Measurements from ENCODE around the gene OTC.
A peak's percentile ranks its signal among the peaks of the same experiment; 100 is the strongest.

The OTC gene

DNA sequence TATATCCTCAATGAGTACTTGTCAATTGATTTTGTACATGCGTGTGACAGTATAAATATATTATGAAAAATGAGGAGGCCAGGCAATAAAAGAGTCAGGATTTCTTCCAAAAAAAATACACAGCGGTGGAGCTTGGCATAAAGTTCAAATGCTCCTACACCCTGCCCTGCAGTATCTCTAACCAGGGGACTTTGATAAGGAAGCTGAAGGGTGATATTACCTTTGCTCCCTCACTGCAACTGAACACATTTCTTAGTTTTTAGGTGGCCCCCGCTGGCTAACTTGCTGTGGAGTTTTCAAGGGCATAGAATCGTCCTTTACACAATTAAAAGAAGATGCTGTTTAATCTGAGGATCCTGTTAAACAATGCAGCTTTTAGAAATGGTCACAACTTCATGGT is at the start of gene OTC:
Gene OTC, plus strand, starts transcription at position 243 of the 400 bp plus-strand sequence. Its CDS starts 93 bp downstream, at position 336.
- no peak for DNase-seq

DNA sequence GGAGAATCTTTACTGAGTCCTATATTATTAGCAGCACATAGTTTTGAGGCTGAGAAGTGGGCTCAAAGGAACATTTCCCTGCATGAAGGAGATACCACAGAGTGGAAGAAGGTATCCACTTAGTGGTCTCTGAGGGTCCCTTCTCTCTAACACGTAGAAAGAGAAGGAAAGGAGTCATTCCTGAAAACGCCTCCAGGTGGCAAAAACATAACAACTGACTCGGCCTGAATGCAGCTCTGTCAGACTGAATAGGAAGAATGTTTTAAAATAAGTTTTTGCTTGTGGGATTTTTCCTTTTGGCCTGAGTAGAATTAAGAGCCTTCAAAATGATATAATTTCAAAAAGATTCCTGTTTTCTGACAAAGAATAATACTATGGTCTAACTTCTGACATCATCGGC is 48.4 kb upstream of the OTC start:
- DNase-seq, result no peak

DNA sequence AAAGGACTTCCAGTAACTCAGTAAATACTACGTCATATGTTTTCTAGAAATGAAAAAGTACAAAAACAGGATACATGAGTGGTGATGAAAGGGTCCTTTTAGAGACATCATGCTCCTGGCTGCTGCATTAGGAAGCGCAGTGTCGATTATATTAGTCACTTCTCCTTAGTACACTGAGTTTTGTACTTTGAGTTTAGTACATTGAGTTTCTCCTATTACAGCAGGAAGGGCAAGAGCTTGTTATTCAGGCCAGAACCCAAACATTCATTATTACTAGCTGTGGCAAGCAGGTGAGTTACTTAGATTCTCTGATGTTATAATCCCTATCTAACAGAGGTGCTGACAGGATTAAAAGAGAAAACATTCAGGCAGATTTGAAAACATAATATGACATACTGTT is 46.4 kb upstream of the OTC start:
- DNase-seq, result no peak

DNA sequence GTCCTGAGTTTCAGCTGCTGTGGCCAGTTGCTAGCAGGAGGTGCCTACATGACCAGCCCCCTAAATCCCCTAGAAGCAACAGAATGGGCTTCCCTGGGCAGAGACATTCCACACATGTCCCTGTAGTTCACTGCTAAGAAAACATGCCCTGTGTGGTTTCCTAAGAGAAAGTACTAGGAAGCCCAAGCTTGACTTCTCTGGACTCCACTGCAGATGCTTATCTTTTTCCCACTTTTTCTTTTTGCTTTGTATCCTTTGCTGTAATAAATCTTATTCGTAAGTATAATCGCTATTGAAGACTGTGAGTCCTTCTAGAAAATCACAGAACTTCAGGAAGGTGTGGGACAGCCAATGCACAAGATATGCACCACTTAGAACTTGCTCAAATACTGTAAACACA is 40.7 kb upstream of the OTC start:
- no peak for DNase-seq

DNA sequence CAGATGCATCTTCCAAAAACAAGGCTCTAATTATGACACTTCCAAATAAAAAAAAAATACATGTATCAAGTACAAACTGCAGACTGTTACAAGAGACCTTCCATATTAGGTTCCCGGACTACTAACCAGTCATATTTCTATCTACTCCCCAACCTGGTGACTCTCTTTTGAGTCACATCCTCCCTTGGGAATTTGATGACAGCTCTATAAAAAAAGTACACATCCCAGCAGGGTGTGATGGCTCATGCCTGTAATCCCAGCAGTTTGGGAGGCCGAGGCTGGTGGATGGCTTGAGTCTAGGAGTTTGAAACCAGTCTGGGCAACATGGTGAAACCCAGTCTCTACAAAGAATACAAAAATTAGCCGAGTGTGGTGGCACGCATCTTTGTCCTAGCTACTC is 40.0 kb upstream of the OTC start:
- DNase-seq, result no peak

DNA sequence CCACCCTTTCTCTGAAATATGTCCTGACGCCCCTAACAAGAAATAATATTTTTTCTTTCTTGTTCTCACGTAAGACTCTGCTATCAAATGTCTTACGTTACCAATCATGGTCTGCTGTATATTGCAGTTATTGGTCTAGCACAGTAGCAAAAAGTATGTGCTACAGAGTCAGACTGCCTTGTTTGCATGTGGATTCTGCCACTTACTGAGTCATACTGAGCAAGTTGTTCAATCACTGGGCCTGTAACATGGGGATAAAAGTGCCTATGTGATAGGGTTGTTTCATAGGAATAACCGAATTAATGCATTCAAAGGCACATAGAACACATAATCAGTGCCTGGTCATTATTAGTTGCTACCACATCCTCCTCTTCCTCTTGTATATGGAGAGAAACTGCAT is 39.2 kb upstream of the OTC start:
- no peak for DNase-seq

DNA sequence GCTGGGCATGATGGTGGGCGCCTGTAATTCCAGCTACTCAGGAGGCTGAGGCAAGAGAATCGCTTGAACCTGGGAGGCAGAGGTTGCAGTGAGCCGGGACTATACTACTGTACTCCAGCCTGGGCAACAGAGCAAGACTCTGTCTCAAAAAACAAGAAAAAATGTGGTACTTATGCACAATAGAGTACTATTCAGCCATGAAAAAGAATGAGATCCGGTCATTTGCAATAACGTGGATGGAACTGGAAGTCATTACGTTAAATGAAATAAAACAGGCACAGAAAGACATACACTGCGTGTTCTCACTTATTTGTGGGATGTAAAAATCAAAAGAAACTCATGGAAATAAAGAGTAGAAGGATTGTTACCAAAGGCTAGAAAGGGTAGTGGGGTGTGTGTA is 37.2 kb upstream of the OTC start:
- DNase-seq, result no peak

DNA sequence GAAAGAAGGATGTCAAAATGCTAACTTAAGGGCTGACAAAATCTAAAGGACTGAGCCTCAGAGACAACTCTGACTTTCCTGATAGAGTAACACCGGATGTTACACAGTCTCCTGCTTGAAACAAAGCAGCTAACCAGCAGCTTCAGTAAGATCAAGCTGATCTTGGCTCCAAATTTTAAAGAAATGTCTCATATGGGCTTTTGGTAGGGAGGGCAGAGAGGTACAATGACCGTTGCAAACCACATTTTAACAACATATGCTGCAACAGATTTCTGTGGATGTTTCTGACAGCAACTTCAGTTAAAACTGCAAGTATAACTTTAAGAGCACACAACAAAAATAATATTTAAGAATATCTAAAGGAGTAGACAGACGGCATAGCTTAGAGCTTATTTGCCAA is 34.2 kb upstream of the OTC start:
- DNase-seq, result no peak

DNA sequence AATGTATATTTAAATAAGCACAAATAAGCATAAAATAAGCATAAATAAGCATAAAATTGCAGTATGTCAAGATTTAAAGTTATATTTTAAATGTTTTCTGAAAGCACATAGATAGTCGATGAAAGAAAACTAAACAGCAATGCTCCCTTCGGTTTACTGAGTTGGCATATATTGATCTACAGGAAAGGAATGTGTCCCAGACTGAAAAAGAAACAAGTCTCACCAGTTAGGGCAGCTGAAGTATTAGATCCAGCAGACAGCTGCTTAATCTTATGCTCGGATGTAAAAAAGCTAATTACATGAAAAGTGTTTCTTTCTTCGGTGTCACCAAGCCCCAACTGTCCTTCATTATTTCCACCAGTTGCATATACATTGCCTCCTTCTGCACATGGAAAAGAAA is 33.8 kb upstream of the OTC start:
- no peak for DNase-seq

DNA sequence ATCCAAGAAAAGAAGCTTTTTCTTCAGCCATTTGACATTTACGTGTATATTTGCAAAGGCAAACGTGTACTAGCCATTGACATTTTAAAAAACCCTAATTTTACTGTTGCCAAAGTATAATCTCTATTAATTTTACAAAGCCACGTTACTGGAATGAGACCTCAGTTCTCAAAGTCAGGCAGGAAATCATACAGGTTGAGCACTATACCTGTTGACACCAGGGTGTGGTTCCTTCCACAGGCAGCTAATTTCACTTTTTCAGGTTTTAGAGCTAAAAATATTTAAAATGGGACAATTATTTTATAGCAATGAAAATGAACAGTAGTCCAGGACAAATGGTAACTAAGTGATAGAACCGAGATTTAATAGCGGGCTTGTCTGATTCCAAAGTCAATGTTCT is 31.6 kb upstream of the OTC start:
- no peak for DNase-seq

DNA sequence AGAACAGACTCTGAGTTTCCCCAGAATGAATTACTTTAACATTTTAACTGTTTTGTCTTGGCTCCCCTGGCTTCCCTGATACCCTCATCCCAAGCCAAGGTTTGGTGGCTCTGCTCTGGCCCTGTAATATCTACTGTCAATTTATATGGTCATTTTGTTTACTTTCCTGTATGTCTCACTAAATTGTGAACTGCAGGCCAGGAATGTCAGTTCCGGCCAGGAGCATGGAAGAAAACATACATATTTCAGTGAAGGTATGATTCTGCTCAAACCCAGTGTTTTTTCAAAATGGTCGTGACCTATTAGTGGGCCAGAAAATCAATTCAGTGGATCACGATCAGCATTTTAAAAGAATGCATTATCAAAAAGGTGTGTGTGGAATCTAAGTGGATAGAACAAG is 26.3 kb upstream of the OTC start:
- no peak for DNase-seq

DNA sequence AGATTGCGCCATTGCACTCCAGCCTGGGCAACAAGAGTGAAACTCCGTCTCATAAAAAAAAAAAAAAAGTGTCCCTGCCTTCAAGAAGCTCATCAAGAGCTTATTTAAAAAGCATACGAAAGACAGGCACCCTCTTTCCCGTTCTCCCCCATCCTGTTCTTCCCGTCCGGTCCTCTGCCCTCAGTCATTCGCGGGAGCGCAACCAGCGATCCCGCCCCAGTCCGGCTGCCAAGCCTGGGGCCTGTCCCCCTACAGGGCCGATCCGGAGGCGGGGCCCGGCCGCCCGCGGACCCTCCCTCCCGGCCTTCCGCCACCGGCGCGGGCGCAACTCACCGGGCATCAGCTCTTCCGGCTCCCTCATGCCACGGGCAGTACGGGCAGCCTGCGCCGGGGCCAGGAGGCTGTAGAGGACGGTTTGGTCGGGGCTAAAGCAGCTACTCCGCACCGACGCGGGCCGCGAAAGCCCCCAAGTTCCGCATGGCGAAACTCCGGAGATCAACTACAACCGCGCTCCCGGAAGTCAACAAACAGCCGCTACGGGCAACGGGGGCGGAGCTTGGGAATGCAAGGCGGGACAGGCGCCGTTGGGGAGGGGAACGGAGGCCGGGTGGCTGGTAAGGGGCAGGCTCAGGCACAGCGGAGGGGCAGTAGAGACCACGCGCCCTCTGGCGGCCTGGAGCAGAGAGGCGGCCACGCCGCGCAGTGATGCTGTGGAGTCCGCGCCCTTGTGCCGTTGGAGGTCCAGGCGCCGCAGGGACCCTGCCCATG is 25.2 kb upstream of the OTC start, which contains the start of gene RPGR:
Gene RPGR, minus strand, starts transcription at position 503 of the 768 bp plus-strand sequence. Its CDS starts 142 bp downstream, at position 361.
- DNase-seq, result peak; percentile 90

DNA sequence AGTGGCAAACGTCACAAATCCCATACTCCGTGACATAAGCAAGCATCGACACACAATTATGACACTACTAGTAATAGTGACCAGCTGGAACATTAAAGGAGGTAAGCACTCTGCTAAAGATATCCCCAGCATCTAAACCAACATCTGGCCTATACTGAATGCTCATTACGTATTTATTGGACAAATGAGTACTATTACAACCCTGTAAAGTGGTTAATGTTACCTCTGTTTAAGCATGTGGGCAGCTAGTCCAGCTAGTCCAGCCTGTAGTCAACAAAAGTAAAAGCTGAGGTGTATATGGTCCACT is 24.7 kb upstream of the OTC start:
- DNase-seq, result no peak

DNA sequence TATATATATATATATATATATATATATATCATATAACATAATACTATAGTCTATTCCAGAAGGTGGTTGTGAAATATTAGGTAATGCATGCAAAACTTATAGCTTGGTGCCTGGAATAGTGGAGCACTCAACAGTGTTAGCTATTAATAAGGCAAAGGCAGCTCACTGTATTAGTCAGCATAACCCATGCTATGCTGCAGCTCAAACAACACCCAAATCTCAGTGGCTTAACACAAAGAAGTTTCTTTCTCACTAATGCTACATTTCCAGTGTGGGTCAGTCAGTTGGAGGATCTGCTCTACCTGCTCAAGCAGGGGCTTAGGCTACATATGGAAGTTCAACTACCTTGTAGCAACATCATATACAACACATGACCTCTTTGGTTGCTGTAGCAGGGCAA is 19.9 kb upstream of the OTC start:
- no peak for DNase-seq

DNA sequence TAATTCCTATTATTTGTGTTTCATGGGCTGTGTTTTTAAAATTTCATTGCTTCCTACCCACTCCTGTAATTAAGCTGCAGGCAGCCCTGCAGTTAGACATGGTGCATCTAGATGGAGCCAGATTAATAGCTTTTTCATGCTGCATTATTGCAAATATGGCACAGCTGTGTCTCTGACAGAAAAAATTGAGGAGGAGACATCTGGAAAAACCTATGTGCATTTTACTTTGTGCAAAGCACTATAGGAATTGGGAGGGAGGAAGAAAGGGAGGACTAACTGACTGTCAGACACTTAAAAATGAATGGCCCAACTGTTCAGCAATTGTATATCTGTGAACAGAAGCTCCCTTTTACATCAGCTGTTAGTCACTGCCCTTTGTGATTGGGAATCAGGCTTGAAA is 17.0 kb upstream of the OTC start:
- no peak for DNase-seq

DNA sequence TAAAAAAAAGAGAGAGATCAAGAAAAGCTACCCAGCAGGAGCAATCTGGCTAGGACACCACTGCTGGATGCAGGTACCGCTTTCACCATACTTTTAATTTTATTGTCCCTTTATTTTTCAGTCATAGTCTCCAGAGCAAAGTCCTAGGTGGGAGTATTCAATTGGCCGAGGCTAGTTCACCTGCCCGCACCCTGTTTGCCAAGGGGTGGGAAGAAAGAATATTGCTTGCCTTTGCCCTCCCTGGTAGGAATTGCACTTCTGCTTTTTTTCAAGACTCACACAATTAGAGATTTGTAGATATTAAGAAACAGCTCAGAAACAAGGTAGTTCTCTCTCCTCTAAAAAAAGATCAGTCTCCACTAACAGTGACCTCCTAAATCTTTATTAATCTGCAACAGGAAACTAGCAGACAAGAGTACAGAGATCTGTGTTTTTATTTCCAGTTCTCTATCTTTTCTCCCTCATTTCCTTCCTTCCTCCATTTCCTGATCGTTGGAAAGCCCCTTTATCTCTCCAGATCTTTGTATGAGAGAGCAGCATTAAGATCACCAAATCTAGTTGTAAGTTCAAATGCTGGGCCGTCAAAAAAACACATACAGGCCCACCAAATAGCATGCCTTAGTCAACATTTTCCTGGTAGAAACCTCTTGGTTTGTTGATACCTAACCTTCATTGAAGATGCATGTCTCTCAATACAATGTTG is 15.7 kb upstream of the OTC start:
- no peak for DNase-seq

DNA sequence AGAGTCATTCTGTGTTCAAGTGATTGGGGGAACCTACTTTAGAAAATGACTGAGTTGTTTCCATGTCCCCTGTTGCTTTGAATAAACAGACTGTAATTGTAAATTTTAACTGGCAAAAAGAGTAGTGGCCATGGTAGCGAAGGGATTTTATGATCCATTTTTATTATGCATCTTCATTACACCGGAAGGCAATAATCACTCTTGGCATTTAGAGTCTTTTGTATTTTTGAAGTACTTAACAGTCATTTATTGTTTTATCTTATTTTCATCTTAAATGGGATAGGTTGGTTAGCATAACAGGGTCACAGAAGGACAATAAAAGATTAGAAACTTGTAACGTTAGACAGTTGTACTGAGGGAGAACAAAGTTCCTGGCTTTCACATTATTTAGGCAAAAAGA is 11.0 kb upstream of the OTC start:
- no peak for DNase-seq

DNA sequence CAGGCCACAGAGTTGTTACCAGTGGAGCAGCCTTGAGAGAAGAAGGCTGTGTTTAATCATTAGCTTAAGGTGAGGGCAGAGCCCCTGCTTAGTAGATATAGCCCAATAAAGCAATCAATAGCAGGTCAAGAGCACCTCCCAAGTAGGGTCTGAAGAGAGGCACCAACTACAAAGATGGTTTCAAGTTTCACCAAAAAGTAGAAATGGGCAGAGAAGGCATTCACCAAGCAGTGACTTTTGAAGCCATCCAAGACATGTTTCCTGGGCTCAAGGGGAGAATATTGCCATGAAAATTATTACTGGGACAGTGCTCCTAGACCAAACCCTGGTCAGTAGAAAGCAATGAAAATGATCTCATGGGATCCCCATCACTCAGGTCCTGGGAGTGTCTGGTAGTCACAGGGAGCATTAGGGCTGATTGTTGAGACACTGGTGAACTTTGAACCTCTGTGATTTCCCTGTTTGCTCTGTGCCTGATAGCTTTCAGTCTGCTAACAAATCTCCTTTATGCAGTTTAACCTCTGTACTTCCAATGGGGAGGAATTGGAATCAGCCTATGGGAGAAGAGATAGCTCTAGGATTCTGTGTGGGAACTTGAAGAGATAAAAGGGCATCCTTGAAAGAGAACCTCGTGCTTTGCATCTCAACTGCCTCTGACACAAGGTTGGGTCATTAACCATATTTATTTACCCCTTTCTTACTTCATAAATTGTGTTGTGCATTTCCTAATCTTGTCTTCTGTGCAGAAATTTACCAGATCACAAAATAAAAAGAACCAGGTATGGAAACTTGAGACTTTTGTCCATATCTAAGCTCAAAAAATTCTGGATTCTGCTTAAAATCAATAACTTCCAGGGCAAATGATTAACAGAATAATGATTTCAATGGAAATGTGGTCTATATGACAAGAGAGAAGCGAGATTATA is 9.3 kb upstream of the OTC start:
- DNase-seq, result no peak

DNA sequence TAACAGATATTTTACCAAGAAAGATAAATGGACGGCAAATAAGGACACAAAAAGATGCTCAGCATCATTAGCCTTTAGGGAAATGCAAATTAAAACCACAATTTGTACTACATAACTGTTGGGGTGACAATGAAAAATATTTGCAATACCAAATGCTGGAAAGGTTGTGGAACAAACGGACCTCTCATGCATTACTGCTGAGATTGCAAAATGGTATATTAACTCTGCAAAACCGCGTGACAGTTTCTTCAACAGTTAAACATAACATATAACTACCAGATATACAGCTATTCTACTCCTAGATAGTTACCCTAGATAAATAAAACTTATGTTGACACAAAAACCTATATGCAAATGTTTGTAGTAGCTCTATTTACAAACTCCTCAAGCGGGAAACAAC is 6.3 kb upstream of the OTC start:
- no peak for DNase-seq

DNA sequence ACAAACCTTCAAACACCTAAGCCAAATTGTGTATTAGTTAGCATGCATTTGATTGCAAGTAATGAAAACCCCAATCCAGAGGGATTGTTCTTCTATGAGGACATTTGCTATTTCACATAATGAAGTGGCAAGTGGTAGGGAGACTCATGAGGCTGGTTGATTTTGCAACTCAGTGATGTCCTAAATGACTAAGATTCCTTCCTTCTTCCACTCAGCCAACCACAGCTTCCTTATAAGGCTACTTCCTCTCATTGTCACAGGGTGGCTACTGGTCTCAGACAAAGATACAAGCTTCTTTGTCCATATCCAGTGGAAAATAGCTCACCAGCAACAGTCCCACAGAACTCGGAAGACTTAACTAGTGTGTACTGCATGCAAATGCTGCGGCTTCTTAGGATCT is 5.3 kb upstream of the OTC start:
- DNase-seq, result no peak

DNA sequence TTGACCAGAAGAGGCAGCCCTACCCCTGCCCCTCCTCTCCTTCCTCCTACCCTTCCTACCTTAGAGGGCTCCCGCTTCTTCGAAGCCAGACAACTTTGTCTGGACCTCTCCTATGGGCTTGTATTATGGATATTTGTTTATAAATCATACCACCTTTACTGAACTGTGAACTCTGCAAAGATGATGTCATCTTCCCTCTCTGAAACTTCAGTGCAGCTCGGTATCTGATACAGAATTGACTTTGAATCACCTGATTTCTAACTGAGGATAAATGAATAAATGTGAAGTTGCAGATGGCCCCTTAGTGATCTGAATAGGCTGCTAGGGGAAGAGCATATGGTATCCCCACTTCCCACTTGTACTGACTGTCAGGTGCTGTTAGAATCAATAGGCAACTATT is 1.1 kb upstream of the OTC start:
- DNase-seq, result no peak

DNA sequence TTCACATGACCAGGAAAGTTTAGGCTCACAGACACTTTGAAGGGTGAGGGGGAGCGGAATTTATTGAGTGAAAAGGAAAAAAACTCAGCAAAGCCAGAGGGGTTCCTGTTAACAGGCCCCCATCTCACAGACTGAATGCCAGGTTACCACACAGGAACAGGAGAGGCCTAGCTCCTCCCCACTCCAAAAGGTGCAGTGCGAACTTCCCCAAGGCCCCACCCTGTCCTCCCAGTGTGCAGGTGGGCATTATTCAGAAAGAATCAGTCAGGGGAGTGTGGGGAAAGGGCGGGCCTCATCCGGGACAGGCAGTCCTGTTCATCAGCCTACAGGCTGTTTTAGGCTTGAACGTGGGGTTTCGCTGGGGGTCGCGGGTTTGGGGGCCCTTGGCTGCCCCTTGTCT is 4.0 kb downstream of the OTC start:
- no peak for DNase-seq

DNA sequence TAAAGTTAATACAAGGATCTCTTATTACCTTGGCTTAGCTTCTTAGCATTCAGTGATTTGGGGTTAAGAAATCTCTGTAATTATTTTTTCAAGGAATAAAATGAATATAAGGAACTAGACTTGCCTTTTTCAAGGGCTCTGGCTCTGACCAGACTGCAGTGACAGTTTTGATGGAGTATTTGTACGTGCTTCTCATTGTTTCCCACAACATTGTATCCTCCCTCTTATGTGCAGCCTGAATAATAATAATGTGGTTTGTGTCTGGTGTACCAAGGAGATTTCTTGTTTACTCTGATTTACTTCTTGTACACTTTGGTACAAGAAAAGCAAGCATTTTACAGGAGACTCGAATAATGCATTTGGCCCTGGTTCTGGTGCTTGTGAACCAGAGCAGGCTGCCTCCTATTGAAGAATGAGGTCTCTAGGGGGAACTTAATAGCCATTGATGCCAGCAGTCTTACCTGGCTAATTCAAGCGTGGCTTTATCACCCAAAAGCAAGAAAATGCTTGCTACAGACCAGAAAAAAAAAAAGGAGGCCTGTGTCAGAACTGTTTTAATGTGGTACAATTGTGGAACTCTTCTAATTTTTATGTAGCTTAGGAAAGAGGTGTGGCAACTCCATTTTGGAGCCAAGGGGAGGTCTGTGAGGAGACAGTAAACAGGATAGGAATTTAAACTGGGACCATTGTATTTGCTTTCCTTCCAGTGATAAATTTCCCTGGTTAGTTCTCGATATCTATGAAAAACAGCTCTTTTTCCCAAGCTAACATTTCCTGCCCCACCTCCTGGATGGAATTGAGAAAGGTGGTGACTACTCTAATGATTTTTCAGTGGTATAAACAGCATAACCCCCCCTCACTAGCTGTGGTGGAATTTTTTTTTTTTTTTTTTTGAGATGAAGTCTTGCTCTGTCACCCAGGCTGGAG is 5.6 kb downstream of the OTC start:
- no peak for DNase-seq
